Ascending aorta (tissue), 2 donors: ENCODE data around the gene CCL19. TPM values are rescaled to one million over a fixed set of nuclear protein-coding genes. Genes with fewer than 3 reads are reported as not detected.

Experiments
- DNase-seq, 2 donors: peaks; one replicate each; pipeline ENCODE4 v3.0.0-alpha.2; 2019; ENCODE audit warnings: low spot score in 2 of 2
- H3K27ac ChIP-seq, 2 donors: fragments of 200-600 bp; sonication (generic); one replicate each; pipeline ENCODE4 v1.5.1; 2016 to 2017; ENCODE audit warnings: mild to moderate bottlenecking in 1 of 2
- H3K27me3 ChIP-seq: fragments of 200-600 bp; sonication (generic); one replicate; pipeline ENCODE4 v1.5.1; 2017
- H3K36me3 ChIP-seq, 2 donors: fragments of 200-600 bp; sonication (generic); one replicate each; pipeline ENCODE4 v1.5.1; 2016
- H3K4me1 ChIP-seq, 2 donors: fragments of 200-600 bp; sonication (generic); one replicate each; pipeline ENCODE4 v1.5.1; 2016 to 2017; ENCODE audit warnings: mild to moderate bottlenecking in 1 of 2
- H3K4me3 ChIP-seq, 2 donors: fragments of 200-600 bp; sonication (generic); one replicate each; pipeline ENCODE4 v1.5.1; 2016 to 2017; ENCODE audit warnings: mild to moderate bottlenecking in 1 of 2
- H3K9me3 ChIP-seq, 2 donors: fragments of 200-600 bp; sonication (generic); one replicate each; pipeline ENCODE4 v1.5.1; 2016
- intact Hi-C: fragments of 100-400 bp; cut with DNase I; formaldehyde crosslinking; loops from one replicate; pipeline ENCODE4 v1.15.1; 2023
- total RNA-seq: library from RNA; depleted of rRNA; stranded (reverse); fragments of >200 nt; gene quantifications from one replicate; pipeline ENCODE4 v1.1.0, GENCODE V29; 2016
- TF ChIP-seq, protein P1 (sequence below), 3 experiments: fragments of 200-600 bp in 2 of 3; fragments of 450-650 bp in 1 of 3; sonication (generic) in 2 of 3; IDR thresholded peaks; one replicate each; pipeline ENCODE4 v1.5.1; 2016 to 2019; ENCODE audit warnings: antibody characterized with exemption in 3 of 3, mild to moderate bottlenecking in 1 of 3, moderate library complexity in 1 of 3

The CCL19 gene
- total RNA-seq, 1 donor from 2014 or later = 17.7 TPM

DNA sequence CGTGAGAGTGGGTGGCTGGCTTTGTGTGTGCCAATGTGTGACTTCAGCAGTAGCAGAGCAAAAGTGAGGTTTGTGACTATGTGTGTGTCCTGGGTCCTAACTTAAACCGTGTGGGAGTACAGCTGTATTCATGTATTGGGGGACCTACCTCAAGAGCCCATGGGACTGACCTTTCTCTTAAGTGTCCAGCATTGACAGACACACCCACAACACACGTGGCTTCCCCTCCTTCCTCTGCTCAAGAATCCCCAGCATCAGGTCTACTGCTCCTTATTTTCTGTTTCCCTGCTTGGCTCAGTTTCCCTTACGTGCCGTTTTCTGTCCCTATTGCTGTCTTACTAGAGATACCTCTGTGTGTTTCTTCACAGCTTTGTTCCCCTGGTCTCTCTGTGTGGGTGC, 38.5 kb downstream of the CCL19 start:
- Histone ChIP-seq H3K4me3 (peak overlapping the region; percentile 42 to 65), H3K9me3 (no peaks in the 10 kb centered on the region), H3K27ac (peak overlapping the region; percentile 89 to 96), H3K27me3 (no peaks in the 10 kb centered on the region), H3K4me1 (peaks cover 28 to 60% of the 10 kb centered on the region in 2 donors), H3K36me3 (peaks cover 17 to 23% of the 10 kb centered on the region in 2 donors)
- intact Hi-C loops = loop anchor here (5.0 to 10.0 kb wide), 2 partner anchors 340 to 422 kb away; partner anchors contain the start of genes FANCG and VCP
- TF ChIP-seq, protein P1, sequence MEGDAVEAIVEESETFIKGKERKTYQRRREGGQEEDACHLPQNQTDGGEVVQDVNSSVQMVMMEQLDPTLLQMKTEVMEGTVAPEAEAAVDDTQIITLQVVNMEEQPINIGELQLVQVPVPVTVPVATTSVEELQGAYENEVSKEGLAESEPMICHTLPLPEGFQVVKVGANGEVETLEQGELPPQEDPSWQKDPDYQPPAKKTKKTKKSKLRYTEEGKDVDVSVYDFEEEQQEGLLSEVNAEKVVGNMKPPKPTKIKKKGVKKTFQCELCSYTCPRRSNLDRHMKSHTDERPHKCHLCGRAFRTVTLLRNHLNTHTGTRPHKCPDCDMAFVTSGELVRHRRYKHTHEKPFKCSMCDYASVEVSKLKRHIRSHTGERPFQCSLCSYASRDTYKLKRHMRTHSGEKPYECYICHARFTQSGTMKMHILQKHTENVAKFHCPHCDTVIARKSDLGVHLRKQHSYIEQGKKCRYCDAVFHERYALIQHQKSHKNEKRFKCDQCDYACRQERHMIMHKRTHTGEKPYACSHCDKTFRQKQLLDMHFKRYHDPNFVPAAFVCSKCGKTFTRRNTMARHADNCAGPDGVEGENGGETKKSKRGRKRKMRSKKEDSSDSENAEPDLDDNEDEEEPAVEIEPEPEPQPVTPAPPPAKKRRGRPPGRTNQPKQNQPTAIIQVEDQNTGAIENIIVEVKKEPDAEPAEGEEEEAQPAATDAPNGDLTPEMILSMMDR (IDR thresholded peaks at IDR 0.05) = no peak
- no peak for DNase-seq

DNA sequence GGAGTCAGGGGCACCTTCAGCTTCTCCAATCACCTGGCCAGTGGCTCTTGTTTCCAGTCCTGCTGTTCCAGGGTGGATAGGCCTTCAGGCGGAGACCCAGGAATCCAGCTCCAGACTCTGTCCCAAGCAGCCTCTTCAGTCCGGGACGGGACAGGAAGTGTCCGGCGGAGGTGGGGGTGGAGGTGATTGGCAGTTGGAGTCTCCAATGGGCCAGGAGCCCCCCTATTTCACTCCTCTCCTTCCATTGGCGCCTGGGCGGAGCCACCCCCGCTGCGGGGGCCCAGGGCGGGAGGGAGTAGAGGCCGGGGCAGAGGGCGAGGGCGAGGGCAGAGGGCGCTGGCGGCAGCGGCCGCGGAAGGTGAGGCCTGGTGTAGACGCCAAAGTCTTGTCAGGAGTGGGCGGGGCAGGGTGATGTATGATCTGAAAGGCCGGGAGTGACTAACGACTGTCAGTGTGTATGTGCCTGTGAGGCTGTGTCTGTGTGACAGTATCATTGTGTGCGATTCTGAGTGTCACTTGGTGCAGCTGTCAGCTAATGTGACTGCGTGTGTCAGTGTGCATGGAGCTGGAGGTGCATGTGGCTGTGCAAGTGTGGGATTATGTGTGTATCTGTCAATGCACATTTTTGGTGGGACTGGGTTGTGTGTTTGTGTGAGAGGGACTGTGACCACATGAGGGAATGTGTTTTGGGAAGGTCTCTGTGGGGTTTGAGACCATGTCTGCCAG, 39.0 kb downstream of the CCL19 start, which contains the start of gene IL11RA:
Gene IL11RA, plus strand, starts transcription at position 310 of the 726 bp plus-strand sequence. CDS start 3,033 bp downstream, outside the sequence.
- peak within 1 kb of the TSS; percentile 89 to 96 for H3K27ac ChIP-seq
- TF ChIP-seq, protein P1 (IDR thresholded peaks at IDR 0.05) = peak in 1 of 3 experiments; percentile 4
- no peaks in the 10 kb centered on the region for H3K9me3 ChIP-seq
- H3K4me1 ChIP-seq = peaks cover 33 to 64% of the 10 kb centered on the region in 2 donors
- intact Hi-C loops = loop anchor here (5.0 to 10.0 kb wide), 2 partner anchors 340 to 423 kb away; partner anchors contain the start of genes FANCG and VCP
- H3K4me3 ChIP-seq = peak within 1 kb of the TSS; percentile 42 to 65
- H3K36me3 ChIP-seq = peaks cover 17 to 21% of the 10 kb centered on the region in 2 donors
- no peaks in the 10 kb centered on the region for H3K27me3 ChIP-seq
- DNase-seq = peak; percentile 53 to 94

DNA sequence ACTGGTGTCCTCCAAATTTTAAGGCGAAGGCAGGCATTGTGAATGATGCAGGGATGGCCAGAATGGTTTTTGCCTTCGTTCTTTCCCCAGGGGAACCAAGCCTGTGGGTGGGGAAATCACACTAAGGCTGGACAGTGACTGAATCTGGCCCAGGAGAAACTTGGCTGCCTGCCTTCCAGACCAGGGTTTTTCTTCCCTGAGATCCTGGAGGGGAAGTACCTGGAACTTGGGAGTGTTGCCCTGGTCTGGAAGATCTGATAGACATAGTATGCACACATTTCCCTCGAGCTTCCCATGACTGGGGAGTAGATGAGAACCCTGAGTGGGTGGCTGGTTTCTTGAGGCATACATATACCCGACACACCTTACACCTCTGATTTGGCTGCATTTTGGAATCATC, 39.8 kb downstream of the CCL19 start:
- peak overlapping the region; percentile 89 to 96 for H3K27ac ChIP-seq
- no peaks in the 10 kb centered on the region for H3K9me3 ChIP-seq
- H3K36me3 ChIP-seq = peaks cover 17 to 21% of the 10 kb centered on the region in 2 donors
- TF ChIP-seq, protein P1 (IDR thresholded peaks at IDR 0.05) = no peak
- peak overlapping the region; percentile 42 to 65 for H3K4me3 ChIP-seq
- H3K4me1 ChIP-seq = peaks cover 35 to 65% of the 10 kb centered on the region in 2 donors
- DNase-seq = no peak
- H3K27me3 ChIP-seq = no peaks in the 10 kb centered on the region
- intact Hi-C loops = loop anchor here (5.0 to 10.0 kb wide), 2 partner anchors 341 to 423 kb away; partner anchors contain the start of genes FANCG and VCP

DNA sequence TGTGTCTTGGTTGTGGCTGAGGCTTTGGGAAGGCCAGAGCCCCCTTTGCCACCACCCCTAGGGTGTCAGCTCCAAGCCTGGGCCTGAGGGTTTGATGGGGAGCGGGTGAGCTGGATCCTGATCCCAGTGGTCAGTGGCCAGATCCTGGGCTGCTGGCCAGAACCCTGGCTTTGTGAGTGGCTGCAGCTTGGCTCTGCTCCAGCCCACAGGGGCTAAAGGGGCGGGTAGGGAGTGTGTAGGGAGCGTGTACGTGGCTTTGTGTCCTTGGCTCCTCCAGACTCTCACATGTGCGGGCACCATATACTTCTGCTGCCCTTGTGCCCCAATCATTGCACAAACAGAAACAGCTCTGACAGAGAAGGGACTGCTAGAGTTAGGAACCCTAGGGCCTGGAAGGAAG, 40.3 kb downstream of the CCL19 start:
- H3K4me1 ChIP-seq = peaks cover 39 to 69% of the 10 kb centered on the region in 2 donors
- H3K27ac ChIP-seq = peak overlapping the region; percentile 89 to 96
- no peak overlapping the region for H3K4me3 ChIP-seq
- no peaks in the 10 kb centered on the region for H3K9me3 ChIP-seq
- H3K27me3 ChIP-seq = no peaks in the 10 kb centered on the region
- H3K36me3 ChIP-seq = peaks cover 17 to 21% of the 10 kb centered on the region in 2 donors
- TF ChIP-seq, protein P1 (IDR thresholded peaks at IDR 0.05) = no peak
- intact Hi-C loops = loop anchor here (5.0 to 10.0 kb wide), 2 partner anchors 341 to 424 kb away; partner anchors contain the start of genes FANCG and VCP
- no peak for DNase-seq

DNA sequence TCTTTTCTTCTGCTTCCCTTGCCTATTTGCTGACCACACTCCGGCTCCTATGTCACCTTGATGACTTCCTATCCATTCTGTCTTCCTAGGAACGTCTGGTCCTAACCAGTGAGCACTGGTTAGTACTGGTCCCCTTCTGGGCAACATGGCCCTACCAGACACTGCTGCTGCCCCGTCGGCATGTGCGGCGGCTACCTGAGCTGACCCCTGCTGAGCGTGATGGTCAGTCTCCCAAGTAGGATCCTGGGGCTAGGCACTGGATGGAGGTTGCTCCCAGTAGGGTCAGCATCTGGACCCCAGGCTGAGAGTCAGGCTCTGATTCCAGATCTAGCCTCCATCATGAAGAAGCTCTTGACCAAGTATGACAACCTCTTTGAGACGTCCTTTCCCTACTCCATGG, 42.4 kb downstream of the CCL19 start:
- Histone ChIP-seq H3K4me1 (peaks cover 30 to 47% of the 10 kb centered on the region in 2 donors), H3K36me3 (peaks cover 17 to 21% of the 10 kb centered on the region in 2 donors), H3K9me3 (no peaks in the 10 kb centered on the region), H3K27me3 (no peaks in the 10 kb centered on the region), H3K4me3 (no peak overlapping the region), H3K27ac (peak overlapping the region in 1 of 2 donors; percentile 83)
- TF ChIP-seq, protein P1 (IDR thresholded peaks at IDR 0.05) = no peak
- no peak for DNase-seq
- intact Hi-C loops = loop anchor here (5.0 kb wide), 1 partner anchor 514 kb away; the partner anchor contains the start of gene UNC13B
